Neural cell (in vitro differentiated cells): ENCODE data around the gene ISG15. TPM values are rescaled to one million over a fixed set of nuclear protein-coding genes. Genes with fewer than 3 reads are reported as not detected.

ENCODE experiments used
- H2AFZ ChIP-seq: fragments of 200-600, 300-800 bp; sonication (generic), shearing (Covaris generic); 2 replicates; pipeline ENCODE4 v1.6.0; 2014; ENCODE audit warnings: low read depth, mild to moderate bottlenecking, antibody characterized with exemption, low read length, moderate library complexity
- H3F3A ChIP-seq: fragments of 200-600 bp; shearing (Covaris generic); 2 replicates; pipeline ENCODE4 v1.6.1; 2016; ENCODE audit warnings: mild to moderate bottlenecking, moderate library complexity, mixed read lengths, antibody characterized with exemption, low read length; ENCODE audit not compliant: insufficient read depth, poor library complexity, severe bottlenecking
- H3K27ac ChIP-seq: fragments of 200-600, 300-800 bp; sonication (generic), shearing (Covaris generic); 2 replicates; pipeline ENCODE4 v1.5.1; 2014; ENCODE audit warnings: mild to moderate bottlenecking, low read length, moderate library complexity
- H3K27me3 ChIP-seq: fragments of 300-800, 200-600 bp; sonication (generic), shearing (Covaris generic); 2 replicates; pipeline ENCODE4 v1.6.0; 2014; ENCODE audit warnings: mild to moderate bottlenecking, low read depth, low read length, moderate library complexity; ENCODE audit not compliant: insufficient read depth
- H3K36me3 ChIP-seq: fragments of 300-800, 200-600 bp; sonication (generic), shearing (Covaris generic); 2 replicates; pipeline ENCODE4 v1.5.1; 2014; ENCODE audit warnings: mild to moderate bottlenecking, antibody characterized with exemption, low read length, moderate library complexity; ENCODE audit not compliant: insufficient read depth
- H3K4me2 ChIP-seq: fragments of 300-800, 200-600 bp; sonication (generic), shearing (Covaris generic); 2 replicates; pipeline ENCODE4 v1.6.0; 2014; ENCODE audit warnings: mild to moderate bottlenecking, low read length
- H3K4me3 ChIP-seq: fragments of 300-800, 200-600 bp; sonication (generic), shearing (Covaris generic); 2 replicates; pipeline ENCODE4 v1.5.1; 2014; ENCODE audit warnings: mild to moderate bottlenecking, low read length, moderate library complexity
- H3K79me2 ChIP-seq: fragments of 200-600 bp; shearing (Covaris generic); replicated peaks from 2 replicates; pipeline ENCODE4 v1.6.0; 2014; ENCODE audit warnings: mild to moderate bottlenecking, low read length, moderate library complexity; ENCODE audit not compliant: insufficient read depth
- H3K9ac ChIP-seq: fragments of 300-800, 200-600 bp; sonication (generic), shearing (Covaris generic); 2 replicates; pipeline ENCODE4 v1.6.1; 2016; ENCODE audit warnings: mild to moderate bottlenecking, low read length, mixed read lengths
- H3K9me2 ChIP-seq: fragments of 200-600 bp; shearing (Covaris generic); 2 replicates; pipeline ENCODE4 v1.6.1; 2016; ENCODE audit warnings: mild to moderate bottlenecking, low read length, mixed read lengths; ENCODE audit not compliant: insufficient read depth
- H3K9me3 ChIP-seq: fragments of 200-600, 300-800 bp; sonication (generic), shearing (Covaris generic); 2 replicates; pipeline ENCODE4 v1.6.1; 2016; ENCODE audit warnings: mild to moderate bottlenecking, mixed run types, low read length, moderate library complexity, mixed read lengths
- H4K20me1 ChIP-seq: fragments of 200-600 bp; shearing (Covaris generic); 2 replicates; pipeline ENCODE4 v1.6.1; 2016; ENCODE audit warnings: mild to moderate bottlenecking, mixed run types; ENCODE audit not compliant: insufficient read depth
- CTCF ChIP-seq: fragments of 450-650 bp; IDR thresholded peaks from 2 replicates; pipeline ENCODE4 v1.5.1; 2014; ENCODE audit warnings: antibody characterized with exemption, mild to moderate bottlenecking, moderate library complexity; ENCODE audit not compliant: poor library complexity, severe bottlenecking
- EP300 ChIP-seq: fragments of 450-650 bp; conservative IDR thresholded peaks from 2 replicates; pipeline ENCODE4 v1.6.1; 2014; ENCODE audit warnings: antibody characterized with exemption, mild to moderate bottlenecking, moderate library complexity; ENCODE audit not compliant: poor library complexity, severe bottlenecking
- EZH2 ChIP-seq: fragments of 200-600, 300-800 bp; shearing (Covaris generic), sonication (generic); IDR thresholded peaks from 2 replicates; pipeline ENCODE4 v1.6.1; 2014; ENCODE audit warnings: antibody characterized with exemption, low read length, borderline replicate concordance, mild to moderate bottlenecking; ENCODE audit not compliant: insufficient read depth, poor library complexity, severe bottlenecking
- MXI1 ChIP-seq: fragments of 450-650 bp; conservative IDR thresholded peaks from 2 replicates; pipeline ENCODE4 v1.6.1; 2014; ENCODE audit warnings: antibody characterized with exemption, mild to moderate bottlenecking; ENCODE audit not compliant: poor library complexity, severe bottlenecking
- POLR2AphosphoS5 ChIP-seq: IDR thresholded peaks from 2 replicates; pipeline ENCODE4 v1.6.1; 2012
- RAD21 ChIP-seq: fragments of 450-650 bp; conservative IDR thresholded peaks from 2 replicates; pipeline ENCODE4 v1.6.1; 2014; ENCODE audit warnings: antibody characterized with exemption, mild to moderate bottlenecking, moderate library complexity
- REST ChIP-seq: IDR thresholded peaks from 2 replicates; pipeline ENCODE4 v1.6.1; 2012; ENCODE audit warnings: borderline replicate concordance
- SMC3 ChIP-seq: fragments of 450-650 bp; conservative IDR thresholded peaks from 2 replicates; pipeline ENCODE4 v1.6.1; 2014; ENCODE audit warnings: antibody characterized with exemption, mild to moderate bottlenecking, moderate library complexity; ENCODE audit not compliant: poor library complexity
- TAF1 ChIP-seq: IDR thresholded peaks from 2 replicates; pipeline ENCODE4 v1.6.1; 2012; ENCODE audit warnings: low read depth
- polyA plus RNA-seq: library from polyadenylated mRNA; depleted of rRNA; stranded (reverse); fragments of >200 nt; gene quantifications from 2 replicates; pipeline ENCODE4 v1.2.3, GENCODE V29; 2014

The ISG15 gene
- polyA plus RNA-seq, 1 donor from 2014 or later, result 8.0 TPM

GRCh38 chr1:1054099-1054700 is 40.9 kb downstream of the ISG15 start:
- Histone ChIP-seq H3K36me3 (no peaks in the 10 kb centered on the region), H2AFZ (no peak overlapping the region), H3K27me3 (peaks cover 12% of the 10 kb centered on the region), H4K20me1 (no peaks in the 10 kb centered on the region), H3K9ac (no peak overlapping the region), H3K4me2 (no peak overlapping the region), H3K9me2 (no peaks in the 10 kb centered on the region), H3K79me2 (no peaks in the 10 kb centered on the region), H3K27ac (no peak overlapping the region), H3K4me3 (no peak overlapping the region), H3F3A (no peaks in the 10 kb centered on the region), H3K9me3 (no peaks in the 10 kb centered on the region)
- TF ChIP-seq POLR2AphosphoS5 (no peak), EP300 (no peak), TAF1 (no peak), MXI1 (no peak), EZH2 (no peak), SMC3 (no peak), CTCF (no peak), REST (no peak), RAD21 (no peak)

GRCh38 chr1:1054971-1055370 is 41.7 kb downstream of the ISG15 start:
- H3K9ac ChIP-seq, result no peak overlapping the region
- H2AFZ ChIP-seq, result no peak overlapping the region
- H3K27ac ChIP-seq, result no peak overlapping the region
- H3K27me3 ChIP-seq, result peaks cover 16% of the 10 kb centered on the region
- H3K36me3 ChIP-seq, result no peaks in the 10 kb centered on the region
- no peaks in the 10 kb centered on the region for H3F3A ChIP-seq
- no peak overlapping the region for H3K4me3 ChIP-seq
- H4K20me1 ChIP-seq, result no peaks in the 10 kb centered on the region
- no peak for TF ChIP-seq RAD21
- no peak for TF ChIP-seq POLR2AphosphoS5
- TF ChIP-seq SMC3, result no peak
- TF ChIP-seq EP300, result no peak
- no peak for TF ChIP-seq MXI1
- H3K4me2 ChIP-seq, result no peak overlapping the region
- H3K9me2 ChIP-seq, result no peaks in the 10 kb centered on the region
- no peaks in the 10 kb centered on the region for H3K9me3 ChIP-seq
- no peaks in the 10 kb centered on the region for H3K79me2 ChIP-seq
